Upper lobe of right lung (tissue), 1 donor: Measurements from ENCODE around the gene LUZP1. TPM values are rescaled to one million over a fixed set of nuclear protein-coding genes. Genes with fewer than 3 reads are reported as not detected.

Source experiments
- ATAC-seq: fragments of 200-7000 bp; cut with Tn5 transposase; one replicate; pipeline ENCODE4 v1.9.1; 2020; ENCODE audit warnings: mild to moderate bottlenecking, moderate library complexity
- DNase-seq: peaks from one replicate; pipeline ENCODE4 v3.0.0-alpha.2; 2020
- H3K27ac ChIP-seq: fragments of 200-600 bp; one replicate; pipeline ENCODE4 v1.8.0; 2022
- H3K27me3 ChIP-seq: fragments of 200-600 bp; one replicate; pipeline ENCODE4 v1.8.0; 2022; ENCODE audit warnings: mild to moderate bottlenecking
- H3K36me3 ChIP-seq: fragments of 200-600 bp; one replicate; pipeline ENCODE4 v1.8.0; 2022
- H3K4me1 ChIP-seq: fragments of 200-600 bp; one replicate; pipeline ENCODE4 v1.8.0; 2022
- H3K4me3 ChIP-seq: fragments of 200-600 bp; one replicate; pipeline ENCODE4 v1.8.0; 2022; ENCODE audit warnings: mild to moderate bottlenecking
- H3K9me3 ChIP-seq: fragments of 200-600 bp; one replicate; pipeline ENCODE4 v1.8.0; 2022
- CTCF ChIP-seq: fragments of 200-600 bp; IDR thresholded peaks from one replicate; pipeline ENCODE4 v1.8.0; 2022; ENCODE audit warnings: antibody characterized with exemption
- intact Hi-C: fragments of 100-400 bp; cut with DNase I; formaldehyde crosslinking; loops from one replicate; pipeline ENCODE4 v1.11.0; 2022
- total RNA-seq: library from RNA; stranded (reverse); fragmentation: NEBNext Ultra II Directional; extraction: Animal tissue kit (Norgen Biotek cat#: 25700); gene quantifications from one replicate; pipeline ENCODE4 v1.2.1, GENCODE V29; 2021
- donor health status: DM: no; HTN: yes; CAD: no; lungs with severe emphysema.

LUZP1 gene
- total RNA-seq, 1 donor from 2014 or later: 36.4 TPM

- DNase-seq (no peak), ATAC-seq (no peak)
- Histone ChIP-seq H3K9me3 (no peaks in the 10 kb centered on the region), H3K36me3 (peaks cover 55% of the 10 kb centered on the region), H3K27ac (no peak overlapping the region), H3K27me3 (no peaks in the 10 kb centered on the region), H3K4me3 (no peak overlapping the region), H3K4me1 (no peaks in the 10 kb centered on the region)
- intact Hi-C loops: no loop called here
- TF ChIP-seq CTCF: no peak
Measured at GRCh38 chr1:23051290-23051909, 117.3 kb downstream of the LUZP1 start.

GRCh38 chr1:23050201-23050600 is 118.5 kb downstream of the LUZP1 start:
- Histone ChIP-seq H3K27me3 (no peaks in the 10 kb centered on the region), H3K4me3 (no peak overlapping the region), H3K4me1 (no peaks in the 10 kb centered on the region), H3K36me3 (peaks cover 44% of the 10 kb centered on the region), H3K9me3 (no peaks in the 10 kb centered on the region), H3K27ac (no peak overlapping the region)
- ATAC-seq (no peak), DNase-seq (no peak)
- no peak for TF ChIP-seq CTCF
- intact Hi-C loops: no loop called here

- Histone ChIP-seq H3K36me3 (no peaks in the 10 kb centered on the region), H3K4me1 (no peaks in the 10 kb centered on the region), H3K9me3 (no peaks in the 10 kb centered on the region), H3K27me3 (no peaks in the 10 kb centered on the region), H3K27ac (no peak overlapping the region), H3K4me3 (no peak overlapping the region)
- TF ChIP-seq CTCF: no peak
- DNase-seq (no peak), ATAC-seq (no peak)
- intact Hi-C loops: no loop called here
Measured at GRCh38 chr1:23044035-23044434, 124.6 kb downstream of the LUZP1 start.

GRCh38 chr1:23040509-23040908 is 128.1 kb downstream of the LUZP1 start:
- Histone ChIP-seq H3K27ac (no peak overlapping the region), H3K9me3 (no peaks in the 10 kb centered on the region), H3K4me1 (no peaks in the 10 kb centered on the region), H3K27me3 (no peaks in the 10 kb centered on the region), H3K36me3 (no peaks in the 10 kb centered on the region), H3K4me3 (no peak overlapping the region)
- intact Hi-C loops: no loop called here
- no peak for TF ChIP-seq CTCF
- ATAC-seq: no peak
- no peak for DNase-seq

GRCh38 chr1:23039308-23039826 is 129.3 kb downstream of the LUZP1 start:
- intact Hi-C loops: no loop called here

More at GRCh38 chr1:23039308-23039826, 129.3 kb downstream of the LUZP1 start:
- Histone ChIP-seq H3K9me3 (no peaks in the 10 kb centered on the region), H3K27me3 (no peaks in the 10 kb centered on the region), H3K4me3 (no peak overlapping the region), H3K27ac (no peak overlapping the region), H3K36me3 (no peaks in the 10 kb centered on the region), H3K4me1 (no peaks in the 10 kb centered on the region)
- DNase-seq (no peak), ATAC-seq (no peak)
- TF ChIP-seq CTCF: no peak
